Measurements from ENCODE around the gene SHH.

- TF ChIP-seq, protein P1, sequence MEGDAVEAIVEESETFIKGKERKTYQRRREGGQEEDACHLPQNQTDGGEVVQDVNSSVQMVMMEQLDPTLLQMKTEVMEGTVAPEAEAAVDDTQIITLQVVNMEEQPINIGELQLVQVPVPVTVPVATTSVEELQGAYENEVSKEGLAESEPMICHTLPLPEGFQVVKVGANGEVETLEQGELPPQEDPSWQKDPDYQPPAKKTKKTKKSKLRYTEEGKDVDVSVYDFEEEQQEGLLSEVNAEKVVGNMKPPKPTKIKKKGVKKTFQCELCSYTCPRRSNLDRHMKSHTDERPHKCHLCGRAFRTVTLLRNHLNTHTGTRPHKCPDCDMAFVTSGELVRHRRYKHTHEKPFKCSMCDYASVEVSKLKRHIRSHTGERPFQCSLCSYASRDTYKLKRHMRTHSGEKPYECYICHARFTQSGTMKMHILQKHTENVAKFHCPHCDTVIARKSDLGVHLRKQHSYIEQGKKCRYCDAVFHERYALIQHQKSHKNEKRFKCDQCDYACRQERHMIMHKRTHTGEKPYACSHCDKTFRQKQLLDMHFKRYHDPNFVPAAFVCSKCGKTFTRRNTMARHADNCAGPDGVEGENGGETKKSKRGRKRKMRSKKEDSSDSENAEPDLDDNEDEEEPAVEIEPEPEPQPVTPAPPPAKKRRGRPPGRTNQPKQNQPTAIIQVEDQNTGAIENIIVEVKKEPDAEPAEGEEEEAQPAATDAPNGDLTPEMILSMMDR (IDR thresholded peaks at IDR 0.05), result no peak
- TF ChIP-seq POLR2AphosphoS5 (IDR thresholded peaks at IDR 0.05; ENCODE audit: insufficient read depth in 1 of 2, low read depth in 1 of 2), result no peak
- no peak for TF ChIP-seq POLR2A (IDR thresholded peaks at IDR 0.05)
These were observed 12.1 kb upstream of the SHH start for GRCh38 chr7:155824227-155824886.

All from vagina (tissue), 2 donors.